GM21619 (cell line): Measurements from ENCODE around the gene BGN.

Source experiments
- ATAC-seq: cut with Tn5 transposase; IDR thresholded peaks from one replicate; pipeline ENCODE4 v1.9.1; 2021; ENCODE audit not compliant: unreplicated experiment

BGN gene

GRCh38 chrX:153524234-153524633 lies 29.5 kb downstream of the BGN start:
- no peak for ATAC-seq

GRCh38 chrX:153525451-153525850 lies 30.7 kb downstream of the BGN start:
- no peak for ATAC-seq

- ATAC-seq: no peak
Measured at GRCh38 chrX:153526042-153526441, 31.3 kb downstream of the BGN start.

GRCh38 chrX:153526801-153527200 lies 32.0 kb downstream of the BGN start:
- no peak for ATAC-seq

- ATAC-seq: no peak
Measured at GRCh38 chrX:153527208-153527607, 32.4 kb downstream of the BGN start.

GRCh38 chrX:153530411-153531129 lies 35.8 kb downstream of the BGN start:
- no peak for ATAC-seq

- ATAC-seq: no peak
Measured at GRCh38 chrX:153533091-153533490, 38.3 kb downstream of the BGN start.

- ATAC-seq: no peak
Measured at GRCh38 chrX:153537080-153537479, 42.3 kb downstream of the BGN start.

- ATAC-seq: no peak
Measured at GRCh38 chrX:153537526-153538295, 42.9 kb downstream of the BGN start.

- no peak for ATAC-seq
Measured at GRCh38 chrX:153538424-153538823, 43.6 kb downstream of the BGN start.

GRCh38 chrX:153539171-153539978 lies 44.6 kb downstream of the BGN start:
- peak; percentile 71 for ATAC-seq

- no peak for ATAC-seq
Measured at GRCh38 chrX:153539979-153540358, 45.2 kb downstream of the BGN start.

GRCh38 chrX:153544727-153545126 lies 49.9 kb downstream of the BGN start:
- no peak for ATAC-seq

- no peak for ATAC-seq
Measured at GRCh38 chrX:153546386-153546785, 51.6 kb downstream of the BGN start.

- no peak for ATAC-seq
Measured at GRCh38 chrX:153547195-153547594, 52.4 kb downstream of the BGN start.

GRCh38 chrX:153549231-153549630 lies 54.5 kb downstream of the BGN start:
- no peak for ATAC-seq

GRCh38 chrX:153549807-153550206 lies 55.0 kb downstream of the BGN start:
- ATAC-seq: no peak

GRCh38 chrX:153551135-153551534 lies 56.4 kb downstream of the BGN start:
- ATAC-seq: no peak

GRCh38 chrX:153554519-153555167 lies 59.9 kb downstream of the BGN start:
- no peak for ATAC-seq

- no peak for ATAC-seq
Measured at GRCh38 chrX:153556767-153557166, 62.0 kb downstream of the BGN start.
